Tibial artery (tissue), 4 donors: ENCODE results near the gene AFG1L.

Experiments used
- DNase-seq, 2 donors: peaks; one replicate each; pipeline ENCODE4 v3.0.0-alpha.2; 2019
- H3K27ac ChIP-seq, 2 donors: fragments of 200-600 bp; sonication (generic) in 1 of 2; 1 replicate in 1 of 2; 2 replicates in 1 of 2; pipeline ENCODE4 v1.5.1; 2018 to 2019; ENCODE audit warnings: mild to moderate bottlenecking in 1 of 2
- H3K27me3 ChIP-seq, 2 donors: fragments of 200-600 bp; sonication (generic) in 1 of 2; one replicate each; pipeline versions ENCODE4 v1.5.1 to v1.6.0; 2016 to 2019
- H3K36me3 ChIP-seq, 3 donors: fragments of 200-600 bp; sonication (generic) in 2 of 3; one replicate each; pipeline ENCODE4 v1.5.1; 2016 to 2019; ENCODE audit warnings: mild to moderate bottlenecking in 2 of 3
- H3K4me1 ChIP-seq, 4 donors: fragments of 200-600 bp; sonication (generic) in 2 of 4; 1 replicate in 3 of 4; 2 replicates in 1 of 4; pipeline ENCODE4 v1.5.1; 2016 to 2019
- H3K4me3 ChIP-seq, 2 donors: fragments of 200-600 bp; sonication (generic) in 1 of 2; 1 replicate in 1 of 2; 2 replicates in 1 of 2; pipeline ENCODE4 v1.5.1; 2018 to 2019; ENCODE audit warnings: mild to moderate bottlenecking in 2 of 2
- H3K9me3 ChIP-seq, 3 donors: fragments of 200-600 bp; sonication (generic) in 1 of 3; one replicate each; pipeline ENCODE4 v1.5.1; 2016 to 2019
- CTCF ChIP-seq, 2 experiments: fragments of 200-600 bp in 1 of 2; fragments of 450-650 bp in 1 of 2; IDR thresholded peaks; one replicate each; pipeline ENCODE4 v1.5.1; 2017 to 2019; ENCODE audit warnings: antibody characterized with exemption in 2 of 2, mild to moderate bottlenecking in 1 of 2, moderate library complexity in 1 of 2
- intact Hi-C: fragments of 100-400 bp; cut with DNase I; formaldehyde crosslinking; loops from one replicate; pipeline ENCODE4 v1.15.0; 2023; ENCODE audit warnings: low total_unique reads

AFG1L gene

GRCh38 chr6:108277295-108277694 is 17.6 kb upstream of the AFG1L start:
- H3K36me3 ChIP-seq = no peaks in the 10 kb centered on the region
- intact Hi-C loops = no loop called here
- H3K27ac ChIP-seq = no peak overlapping the region
- no peak for TF ChIP-seq CTCF (IDR thresholded peaks at IDR 0.05)
- no peaks in the 10 kb centered on the region for H3K9me3 ChIP-seq
- no peak for DNase-seq
- H3K4me1 ChIP-seq = no peaks in the 10 kb centered on the region
- H3K4me3 ChIP-seq = no peak overlapping the region
- no peaks in the 10 kb centered on the region for H3K27me3 ChIP-seq

GRCh38 chr6:108277831-108278230 is 17.0 kb upstream of the AFG1L start:
- H3K9me3 ChIP-seq = no peaks in the 10 kb centered on the region
- no peak overlapping the region for H3K27ac ChIP-seq
- H3K36me3 ChIP-seq = no peaks in the 10 kb centered on the region
- no peak for DNase-seq
- H3K27me3 ChIP-seq = no peaks in the 10 kb centered on the region
- intact Hi-C loops = no loop called here
- no peaks in the 10 kb centered on the region for H3K4me1 ChIP-seq
- TF ChIP-seq CTCF (IDR thresholded peaks at IDR 0.05) = no peak
- no peak overlapping the region for H3K4me3 ChIP-seq

- no peak for TF ChIP-seq CTCF (IDR thresholded peaks at IDR 0.05)
- Histone ChIP-seq H3K27me3 (no peaks in the 10 kb centered on the region), H3K9me3 (no peaks in the 10 kb centered on the region), H3K27ac (no peak overlapping the region), H3K36me3 (no peaks in the 10 kb centered on the region), H3K4me1 (no peaks in the 10 kb centered on the region), H3K4me3 (no peak overlapping the region)
- DNase-seq = no peak
- intact Hi-C loops = no loop called here
Observed at GRCh38 chr6:108285381-108285780, 9.5 kb upstream of the AFG1L start.

- TF ChIP-seq CTCF (IDR thresholded peaks at IDR 0.05) = no peak
Observed at GRCh38 chr6:108286366-108286765, 8.5 kb upstream of the AFG1L start.

GRCh38 chr6:108287373-108287772 is 7.5 kb upstream of the AFG1L start:
- Histone ChIP-seq H3K36me3 (no peaks in the 10 kb centered on the region), H3K27ac (no peak overlapping the region), H3K27me3 (no peaks in the 10 kb centered on the region), H3K4me1 (no peaks in the 10 kb centered on the region), H3K9me3 (no peaks in the 10 kb centered on the region), H3K4me3 (no peak overlapping the region)
- no peak for TF ChIP-seq CTCF (IDR thresholded peaks at IDR 0.05)
- intact Hi-C loops = no loop called here
- no peak for DNase-seq

More at GRCh38 chr6:108286366-108286765, 8.5 kb upstream of the AFG1L start:
- Histone ChIP-seq H3K9me3 (no peaks in the 10 kb centered on the region), H3K4me3 (no peak overlapping the region), H3K36me3 (no peaks in the 10 kb centered on the region), H3K27ac (no peak overlapping the region), H3K27me3 (no peaks in the 10 kb centered on the region), H3K4me1 (no peaks in the 10 kb centered on the region)
- intact Hi-C loops = no loop called here
- no peak for DNase-seq

GRCh38 chr6:108288742-108289141 is 6.1 kb upstream of the AFG1L start:
- H3K4me3 ChIP-seq = no peak overlapping the region
- no peak overlapping the region for H3K27ac ChIP-seq
- no peaks in the 10 kb centered on the region for H3K36me3 ChIP-seq
- intact Hi-C loops = no loop called here
- no peak for TF ChIP-seq CTCF (IDR thresholded peaks at IDR 0.05)
- no peaks in the 10 kb centered on the region for H3K27me3 ChIP-seq
- H3K4me1 ChIP-seq = no peaks in the 10 kb centered on the region
- H3K9me3 ChIP-seq = no peaks in the 10 kb centered on the region
- DNase-seq = no peak
